IPS DF 6.9 (cell line): Measurements from ENCODE around the gene PBX1.

Experiments
- DNase-seq: peaks from one replicate; pipeline ENCODE4 v3.0.0-alpha.2; 2013; ENCODE audit warnings: low read depth, low spot score
- H3K27ac ChIP-seq: one replicate; pipeline ENCODE4 v1.5.1; 2013; ENCODE audit warnings: low read length, control low read depth
- H3K27me3 ChIP-seq: 2 replicates; pipeline ENCODE4 v1.6.1; 2013; ENCODE audit warnings: mild to moderate bottlenecking, low read length; ENCODE audit not compliant: control insufficient read depth, insufficient read depth
- H3K36me3 ChIP-seq: 2 replicates; pipeline ENCODE4 v1.6.1; 2013; ENCODE audit warnings: low read length; ENCODE audit not compliant: control insufficient read depth, insufficient read depth
- H3K4me1 ChIP-seq: 2 replicates; pipeline ENCODE4 v1.6.1; 2013; ENCODE audit warnings: low read length; ENCODE audit not compliant: control insufficient read depth, insufficient read depth
- H3K4me3 ChIP-seq: 2 replicates; pipeline ENCODE4 v1.5.1; 2013; ENCODE audit warnings: mild to moderate bottlenecking, low read length
- H3K9me3 ChIP-seq: 2 replicates; pipeline ENCODE4 v1.6.1; 2013; ENCODE audit warnings: low read length, inconsistent platforms; ENCODE audit not compliant: control insufficient read depth, insufficient read depth
- WGBS: extraction: QIAGEN DNeasy Blood & Tissue Kit; methylation state at CpG from one replicate; pipeline ENCODE4 v1.1.7; 2013; ENCODE audit warnings: mixed read lengths, missing lambda C conversion rate; ENCODE audit not compliant: insufficient read length, insufficient coverage; 5-methylcytosine and 5-hydroxymethylcytosine counted together

The PBX1 gene

DNA sequence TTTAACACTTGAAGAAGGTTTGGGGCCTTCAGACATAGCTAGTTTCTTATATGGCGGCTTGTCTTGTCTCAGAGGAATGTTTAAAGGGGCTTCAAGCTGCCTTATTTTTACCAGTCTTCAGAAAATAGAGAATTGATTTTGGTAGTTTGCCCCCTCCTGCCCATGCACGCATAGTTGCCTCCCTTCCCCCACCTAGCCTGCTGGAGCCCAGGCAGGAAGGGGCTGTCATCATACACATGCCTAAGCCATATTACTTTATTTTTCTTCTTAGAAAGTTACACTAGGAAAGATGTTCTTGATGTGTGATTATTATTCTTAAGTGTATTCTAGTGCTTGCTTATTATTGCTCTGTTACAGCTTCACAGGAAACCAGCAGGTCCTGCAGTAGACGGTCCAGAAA lies 18.3 kb downstream of the PBX1 start:
- Histone ChIP-seq H3K36me3 (no peaks in the 10 kb centered on the region), H3K4me1 (peaks cover 15% of the 10 kb centered on the region), H3K4me3 (no peak overlapping the region), H3K9me3 (no peaks in the 10 kb centered on the region), H3K27ac (no peak overlapping the region), H3K27me3 (no peaks in the 10 kb centered on the region)
- no CpG with 5 or more reads among the region's 3 CpGs for WGBS
- no peak for DNase-seq

DNA sequence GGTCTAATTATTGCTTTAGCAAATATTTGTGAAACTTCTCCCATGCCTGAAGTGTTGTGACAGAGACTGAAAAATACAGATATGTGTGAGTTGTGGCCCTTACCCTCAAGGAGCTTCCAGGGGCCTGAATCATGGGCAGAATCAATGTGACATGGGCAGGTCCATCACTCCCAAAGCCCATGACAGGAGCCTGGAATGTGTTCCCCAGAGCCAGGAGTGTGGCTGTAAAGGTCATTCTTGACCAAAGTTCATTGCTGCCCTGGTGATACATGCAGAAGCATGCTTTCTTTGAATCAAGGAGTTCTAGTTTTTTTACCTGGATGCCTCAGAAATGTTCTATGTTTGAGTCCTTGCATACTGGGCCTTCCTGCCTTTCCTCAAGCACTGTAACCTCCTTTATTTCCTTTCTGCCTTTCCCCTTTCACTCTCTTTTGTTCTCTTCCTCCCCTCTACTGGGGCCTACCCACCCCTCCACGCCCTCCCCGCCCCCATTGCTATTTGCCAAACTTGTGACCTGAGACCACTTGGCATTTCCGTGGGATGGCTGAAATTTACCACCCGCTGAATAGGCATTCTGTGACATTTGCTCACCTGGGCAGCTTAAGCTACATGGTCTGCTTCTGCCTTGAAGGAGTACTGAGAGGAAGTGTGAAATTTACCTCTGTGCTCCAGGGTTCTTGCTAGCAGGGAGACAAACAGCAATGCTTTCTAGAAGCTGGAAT lies 19.7 kb downstream of the PBX1 start:
- DNase-seq: no peak
- H3K9me3 ChIP-seq: no peaks in the 10 kb centered on the region
- peaks cover 17% of the 10 kb centered on the region for H3K4me1 ChIP-seq
- no peaks in the 10 kb centered on the region for H3K27me3 ChIP-seq
- no peak overlapping the region for H3K27ac ChIP-seq
- H3K4me3 ChIP-seq: no peak overlapping the region
- no CpG with 5 or more reads among the region's 4 CpGs for WGBS
- H3K36me3 ChIP-seq: no peaks in the 10 kb centered on the region

DNA sequence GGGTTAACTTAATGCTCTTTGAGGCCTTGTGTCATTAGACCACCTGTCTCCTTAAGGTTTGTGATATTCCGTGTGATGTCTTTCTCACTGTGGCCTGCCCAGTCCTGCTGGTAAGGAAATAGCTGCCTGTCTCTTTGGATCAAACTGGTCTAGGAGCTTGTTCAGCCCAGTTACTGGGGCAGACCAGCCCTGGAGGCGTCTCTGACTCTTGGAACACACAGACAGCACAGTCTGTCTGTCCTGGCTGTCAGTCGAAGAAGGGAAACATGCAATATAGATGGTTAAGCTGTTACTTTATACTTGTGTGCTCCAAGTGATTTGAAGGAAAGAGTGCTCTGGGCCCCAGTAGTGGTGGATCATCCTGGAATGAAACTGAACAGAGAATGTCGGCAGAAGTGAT lies 20.4 kb downstream of the PBX1 start:
- whole genome bisulfite sequencing: no CpG with 5 or more reads among the region's 4 CpGs
- Histone ChIP-seq H3K9me3 (no peaks in the 10 kb centered on the region), H3K27ac (no peak overlapping the region), H3K27me3 (no peaks in the 10 kb centered on the region), H3K36me3 (no peaks in the 10 kb centered on the region), H3K4me1 (peaks cover 16% of the 10 kb centered on the region), H3K4me3 (no peak overlapping the region)
- no peak for DNase-seq

DNA sequence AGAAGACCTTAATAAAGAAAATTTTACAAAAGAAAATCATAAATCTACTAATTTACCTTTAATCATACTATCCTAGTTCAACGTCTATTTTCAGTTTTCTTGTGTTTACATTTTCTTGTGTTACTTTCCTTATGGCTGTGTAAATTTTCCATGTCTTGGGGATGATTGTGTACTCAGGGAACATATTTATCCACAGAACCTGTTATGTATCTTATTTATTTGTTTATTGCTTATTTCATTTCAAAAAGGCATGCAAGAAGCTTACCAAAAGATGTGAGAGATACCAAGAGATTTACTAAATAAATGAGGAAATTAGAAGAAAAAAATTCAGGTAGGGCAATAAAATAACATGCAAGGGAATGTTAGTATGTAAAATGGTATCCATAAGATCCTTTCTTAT lies 22.8 kb downstream of the PBX1 start:
- H3K4me1 ChIP-seq: peaks cover 15% of the 10 kb centered on the region
- H3K4me3 ChIP-seq: no peak overlapping the region
- H3K36me3 ChIP-seq: 0 out of 2 replicates have a peak, but pooled peaks cover 1% of the 10 kb centered on the region
- DNase-seq: no peak
- H3K9me3 ChIP-seq: no peaks in the 10 kb centered on the region
- 100% methylated on average over 1 of the region's 1 CpG for WGBS
- H3K27ac ChIP-seq: no peak overlapping the region
- H3K27me3 ChIP-seq: no peaks in the 10 kb centered on the region

DNA sequence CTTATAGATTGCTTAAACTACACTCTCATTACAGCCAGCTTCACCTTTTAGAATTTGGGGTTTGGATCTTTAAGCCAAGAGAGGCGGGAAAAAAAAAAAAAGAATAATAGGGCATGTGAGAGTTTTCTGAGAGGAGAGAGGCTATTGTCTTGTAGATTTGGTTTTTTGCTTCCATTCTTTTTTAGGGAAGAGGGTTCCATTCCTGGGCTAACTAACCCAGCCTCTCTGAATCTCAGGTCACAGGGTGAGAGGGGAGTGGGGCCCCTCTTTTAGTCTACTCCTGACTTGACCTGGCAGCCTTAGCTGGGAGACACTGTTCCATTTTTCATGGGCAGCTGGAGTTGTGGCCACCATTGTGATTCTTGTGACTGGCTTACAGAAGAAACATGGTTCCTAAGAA lies 24.2 kb downstream of the PBX1 start:
- Histone ChIP-seq H3K36me3 (peaks cover 3% of the 10 kb centered on the region; the same call in 1 of the 2 replicates), H3K4me1 (peaks cover 19% of the 10 kb centered on the region), H3K4me3 (no peak overlapping the region), H3K27ac (no peak overlapping the region), H3K27me3 (no peaks in the 10 kb centered on the region), H3K9me3 (no peaks in the 10 kb centered on the region)
- DNase-seq: no peak
- no CpG with 5 or more reads among the region's 1 CpG for WGBS

DNA sequence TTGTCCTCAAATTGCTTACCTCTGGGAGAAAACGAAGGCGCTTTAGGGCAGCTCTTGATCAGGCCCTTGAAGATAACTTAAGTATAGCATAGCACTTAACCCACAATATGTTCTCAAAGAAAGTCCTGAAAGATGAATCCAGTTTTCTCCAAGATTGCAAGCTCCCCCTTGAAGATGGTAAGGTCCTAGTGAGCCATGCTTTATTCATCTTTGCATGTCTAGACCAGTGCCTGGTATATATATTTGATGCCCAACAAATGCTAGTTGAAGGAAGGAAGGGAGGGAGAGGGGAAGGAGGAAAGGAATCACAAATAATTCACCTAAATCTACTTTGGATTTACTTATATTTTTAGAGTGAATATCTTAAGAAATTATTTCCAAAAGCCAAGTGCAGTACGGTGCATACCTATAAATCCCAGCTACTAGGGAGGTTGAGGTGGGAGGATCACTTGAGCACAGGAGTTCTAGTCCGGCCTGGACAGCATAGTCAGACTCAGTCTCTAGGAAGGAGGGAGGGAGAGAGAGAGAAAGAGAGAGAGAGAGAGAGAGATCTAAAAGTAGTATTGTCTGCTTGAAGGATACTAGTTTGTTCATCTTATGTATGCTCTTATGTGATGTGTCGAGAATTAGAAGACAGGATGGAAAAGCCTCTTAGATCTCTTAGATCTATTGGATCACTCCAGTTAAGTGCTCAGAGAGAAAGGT lies 25.0 kb downstream of the PBX1 start:
- Histone ChIP-seq H3K27me3 (no peaks in the 10 kb centered on the region), H3K4me3 (no peak overlapping the region), H3K36me3 (peaks cover 3% of the 10 kb centered on the region; the same call in 1 of the 2 replicates), H3K27ac (no peak overlapping the region), H3K4me1 (peaks cover 15% of the 10 kb centered on the region), H3K9me3 (no peaks in the 10 kb centered on the region)
- no CpG with 5 or more reads among the region's 5 CpGs for WGBS
- no peak for DNase-seq

DNA sequence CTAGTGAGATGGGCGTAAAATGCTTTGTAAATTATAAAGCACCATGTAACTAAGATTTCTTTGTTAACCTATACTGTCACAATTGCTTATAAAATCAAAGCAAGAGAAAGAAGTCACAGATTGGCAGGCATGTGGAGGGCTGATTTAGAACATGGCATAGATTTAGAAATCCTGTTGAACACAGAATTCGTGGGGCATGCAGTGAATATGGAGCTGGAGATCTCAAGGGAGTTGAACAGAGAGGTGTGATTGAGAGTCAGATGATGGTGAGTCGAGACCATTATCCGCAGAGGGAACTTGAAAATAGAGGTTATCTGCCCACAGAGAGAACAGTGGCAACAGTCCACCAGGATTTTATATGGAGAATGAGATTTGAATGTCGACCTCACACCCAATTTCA lies 27.6 kb downstream of the PBX1 start:
- peaks cover 20% of the 10 kb centered on the region for H3K4me1 ChIP-seq
- H3K27me3 ChIP-seq: no peaks in the 10 kb centered on the region
- H3K4me3 ChIP-seq: no peak overlapping the region
- no CpG with 5 or more reads among the region's 5 CpGs for WGBS
- DNase-seq: no peak
- H3K36me3 ChIP-seq: peaks cover 3% of the 10 kb centered on the region; the same call in 1 of the 2 replicates
- H3K9me3 ChIP-seq: no peaks in the 10 kb centered on the region
- no peak overlapping the region for H3K27ac ChIP-seq

DNA sequence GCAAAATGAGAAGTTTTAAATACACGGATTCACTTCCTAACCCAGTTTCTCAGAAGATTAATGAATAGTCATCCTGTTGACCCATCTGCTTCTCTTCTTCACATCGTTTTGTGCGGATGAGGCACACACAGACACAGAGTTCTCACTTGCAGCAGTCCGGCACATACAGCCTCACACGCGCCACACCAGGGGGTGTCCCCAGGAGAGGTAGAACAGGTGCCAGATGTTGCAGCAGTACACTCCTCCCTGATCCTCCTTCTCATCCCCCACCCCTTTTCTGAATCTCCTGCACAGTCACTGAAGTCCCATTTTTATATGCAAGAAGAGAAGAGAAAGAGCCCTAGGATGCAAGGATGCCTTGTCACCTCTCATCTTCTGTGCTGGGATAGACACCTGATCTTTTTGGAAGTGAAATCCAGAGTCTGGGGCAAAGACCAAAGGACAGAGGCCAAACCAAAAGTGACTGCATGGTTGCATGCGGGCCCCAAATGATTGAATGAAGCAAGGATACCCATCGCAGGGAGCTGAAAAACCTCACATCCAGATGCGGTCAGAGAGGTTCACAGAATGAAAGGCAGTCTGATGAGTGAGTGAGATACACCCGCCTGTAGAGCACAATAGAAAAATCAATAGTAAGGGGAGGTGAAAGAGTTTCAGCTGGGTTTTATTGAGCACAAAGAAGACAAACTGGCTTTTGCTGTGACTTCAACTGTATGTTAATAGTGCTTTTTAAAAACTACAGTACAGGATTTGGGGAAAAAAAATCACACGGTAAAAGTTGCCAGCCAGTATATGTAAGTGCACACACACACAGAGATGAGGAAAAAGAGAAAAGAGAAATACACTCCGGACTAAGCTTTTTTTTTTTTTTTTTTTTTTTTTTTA lies 28.9 kb downstream of the PBX1 start:
- H3K9me3 ChIP-seq: no peaks in the 10 kb centered on the region
- WGBS: no CpG with 5 or more reads among the region's 12 CpGs
- DNase-seq: no peak
- no peak overlapping the region for H3K27ac ChIP-seq
- H3K4me3 ChIP-seq: no peak overlapping the region
- H3K27me3 ChIP-seq: no peaks in the 10 kb centered on the region
- peaks cover 3% of the 10 kb centered on the region; the same call in 1 of the 2 replicates for H3K36me3 ChIP-seq
- peaks cover 28% of the 10 kb centered on the region for H3K4me1 ChIP-seq

DNA sequence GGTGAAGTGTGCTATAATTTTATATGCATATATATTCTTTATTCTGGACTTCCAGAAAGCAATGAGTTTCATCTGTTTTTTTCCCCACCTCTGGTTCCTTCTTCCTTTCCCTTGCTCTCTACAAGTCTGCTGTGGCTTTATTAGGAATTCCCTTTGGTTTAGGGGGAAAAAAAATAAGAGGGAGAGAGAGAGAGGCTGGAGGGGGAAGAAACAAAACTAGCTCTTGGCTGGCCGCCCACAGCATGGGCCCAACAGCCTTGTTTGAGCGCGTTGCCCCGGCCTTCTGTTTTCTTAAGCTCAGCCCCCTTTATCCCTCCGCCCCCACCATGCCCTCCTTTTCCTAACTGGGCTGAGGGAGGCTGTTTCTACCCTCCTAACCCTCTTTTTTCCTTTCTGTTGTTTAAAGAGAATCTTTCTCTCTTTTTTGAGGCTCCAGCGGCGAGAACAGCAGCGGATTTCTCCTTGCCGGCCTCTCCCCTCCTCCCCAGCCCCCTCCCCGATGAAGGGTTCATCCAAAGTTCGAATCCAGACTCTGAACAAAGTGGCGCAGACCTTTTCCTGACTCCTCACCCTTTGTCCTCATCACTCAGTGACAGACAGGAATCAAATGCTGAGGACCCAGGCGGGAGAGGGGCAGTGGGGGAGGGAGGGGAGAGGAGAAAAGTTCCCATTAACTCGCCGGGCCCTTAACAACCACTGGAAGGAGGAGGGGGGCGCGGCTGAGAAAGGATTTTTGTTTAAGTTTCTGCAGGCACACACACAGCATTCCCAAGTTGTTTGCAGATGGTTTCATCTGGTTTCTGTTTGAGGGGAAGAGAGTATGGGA lies 29.7 kb downstream of the PBX1 start:
- no CpG with 5 or more reads among the region's 17 CpGs for WGBS
- Histone ChIP-seq H3K27me3 (no peaks in the 10 kb centered on the region), H3K9me3 (no peaks in the 10 kb centered on the region), H3K27ac (no peak overlapping the region), H3K36me3 (peaks cover 3% of the 10 kb centered on the region; the same call in 1 of the 2 replicates), H3K4me1 (peaks cover 25% of the 10 kb centered on the region), H3K4me3 (no peak overlapping the region)
- no peak for DNase-seq
